ENCODE results near the gene GAREM2. TPM values are rescaled to one million over a fixed set of nuclear protein-coding genes. Genes with fewer than 3 reads are reported as not detected.

Gene GAREM2
- total and polyA plus RNA-seq, 4 donors = 0.08 to 0.28 (median 0.16) TPM

DNA sequence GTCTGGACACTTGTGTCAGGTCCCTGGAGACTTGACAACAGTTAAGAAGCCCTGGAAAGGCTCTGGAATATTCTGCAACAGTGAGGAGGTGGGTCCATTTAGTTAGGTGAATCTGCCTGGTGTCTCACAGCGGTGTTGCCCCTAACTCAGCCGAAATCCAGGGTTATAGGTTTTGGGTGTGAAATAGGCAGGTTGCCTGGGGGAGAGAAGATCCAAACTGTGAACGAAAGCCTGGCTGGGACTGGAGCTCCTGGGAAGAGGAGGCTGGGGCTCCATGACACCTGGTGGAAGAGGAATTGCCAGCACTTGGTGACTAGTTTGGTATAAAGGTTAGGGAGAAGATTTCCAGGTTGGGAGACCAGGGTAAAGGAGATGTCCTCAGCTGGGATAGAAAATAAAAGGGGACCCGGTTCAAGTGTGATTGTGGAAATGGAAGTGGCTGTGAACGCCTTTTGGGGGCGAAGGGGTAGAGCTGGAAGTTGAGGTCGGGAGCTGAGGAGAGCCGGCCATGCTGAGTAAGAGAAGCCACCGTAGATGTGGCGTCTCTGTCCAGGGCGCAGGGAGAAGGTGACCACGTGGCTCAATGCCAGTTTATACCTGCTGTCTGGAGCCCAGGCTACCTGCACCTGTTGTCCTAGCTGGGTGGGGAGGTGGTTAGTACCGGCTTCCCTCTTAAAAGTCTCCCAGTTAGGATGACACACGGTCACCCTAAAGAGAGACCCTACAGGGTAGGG, 3.0 kb upstream of the GAREM2 start:
- WGBS = 92% methylated on average over 14 of the region's 14 CpGs
- no peak overlapping the region for H3K27ac ChIP-seq (ENCODE audit: low read depth in 1 of 2, low read length in 2 of 2)
- TF ChIP-seq RAD21 (IDR thresholded peaks at IDR 0.05) (no peak), HNF4A (conservative IDR thresholded peaks at IDR 0.05) (no peak), TAF1 (conservative IDR thresholded peaks at IDR 0.05) (no peak), SP1 (IDR thresholded peaks at IDR 0.05) (no peak), JUND (IDR thresholded peaks at IDR 0.05) (no peak), FOXA2 (IDR thresholded peaks at IDR 0.05) (no peak), YY1 (IDR thresholded peaks at IDR 0.05) (no peak)
- TF ChIP-seq, protein P1, sequence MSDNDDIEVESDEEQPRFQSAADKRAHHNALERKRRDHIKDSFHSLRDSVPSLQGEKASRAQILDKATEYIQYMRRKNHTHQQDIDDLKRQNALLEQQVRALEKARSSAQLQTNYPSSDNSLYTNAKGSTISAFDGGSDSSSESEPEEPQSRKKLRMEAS (IDR thresholded peaks at IDR 0.05) = no peak
- H3K4me3 ChIP-seq (ENCODE audit: low read depth in 1 of 3, low read length in 3 of 3) = no peak overlapping the region
- DNase-seq (ENCODE audit: low spot score) = no peak
- H3K27me3 ChIP-seq (ENCODE audit: control insufficient read depth in 4 of 4, insufficient read depth in 4 of 4, low read length in 3 of 4) = peaks cover 0 to 6% (median 0%) of the 10 kb centered on the region in 4 donors
- H3K36me3 ChIP-seq (ENCODE audit: control insufficient read depth in 4 of 4, insufficient read depth in 3 of 4, low read depth in 1 of 4, low read length in 3 of 4) = no peaks in the 10 kb centered on the region
- no peak overlapping the region for H3K9ac ChIP-seq (ENCODE audit: low read depth in 1 of 2, low read length in 2 of 2)
- peaks cover 0 to 8% (median 4%) of the 10 kb centered on the region in 4 donors for H3K4me1 ChIP-seq (ENCODE audit: control insufficient read depth in 4 of 4, insufficient read depth in 4 of 4, low read length in 3 of 4)
- H3K9me3 ChIP-seq (ENCODE audit: control insufficient read depth in 4 of 4, low read length in 3 of 4) = no peaks in the 10 kb centered on the region

DNA sequence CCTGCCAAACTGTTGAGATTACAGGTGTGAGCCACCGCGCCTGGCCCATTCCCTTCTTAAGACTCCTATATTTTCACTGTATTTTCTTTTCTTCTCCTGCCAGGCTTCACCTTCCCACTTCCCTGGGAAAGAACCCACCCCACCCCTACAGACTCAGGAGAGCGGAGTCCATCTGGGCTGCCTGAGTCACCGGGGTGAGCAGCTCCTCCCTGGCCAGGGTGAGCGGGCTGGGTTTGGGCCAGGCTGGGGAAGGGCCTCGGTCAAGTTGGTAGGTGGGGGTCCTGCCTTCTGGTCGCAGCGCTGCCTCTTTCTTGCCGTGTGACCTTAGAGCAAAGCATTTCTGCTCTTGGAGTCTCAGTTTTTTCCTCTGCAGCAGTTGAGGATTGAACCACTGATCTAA, 2.1 kb upstream of the GAREM2 start:
- H3K9me3 ChIP-seq (ENCODE audit: control insufficient read depth in 4 of 4, low read length in 3 of 4) = no peaks in the 10 kb centered on the region
- H3K4me1 ChIP-seq (ENCODE audit: control insufficient read depth in 4 of 4, insufficient read depth in 4 of 4, low read length in 3 of 4) = peaks cover 0 to 8% (median 4%) of the 10 kb centered on the region in 4 donors
- H3K27ac ChIP-seq (ENCODE audit: low read depth in 1 of 2, low read length in 2 of 2) = no peak overlapping the region
- H3K4me3 ChIP-seq (ENCODE audit: low read depth in 1 of 3, low read length in 3 of 3) = no peak overlapping the region
- 90% methylated on average over 9 of the region's 9 CpGs for WGBS
- TF ChIP-seq HNF4A (conservative IDR thresholded peaks at IDR 0.05) (no peak), NR2F2 (IDR thresholded peaks at IDR 0.05) (no peak), FOXA2 (IDR thresholded peaks at IDR 0.05) (no peak), RAD21 (IDR thresholded peaks at IDR 0.05) (no peak), FOXA1 (IDR thresholded peaks at IDR 0.05) (no peak), JUND (IDR thresholded peaks at IDR 0.05) (no peak), EGR1 (IDR thresholded peaks at IDR 0.05; ENCODE audit: low read depth in 2 of 2) (no peak), GABPA (IDR thresholded peaks at IDR 0.05 in 1 of 2, conservative IDR thresholded peaks at IDR 0.05 in 1 of 2) (no peak)
- TF ChIP-seq, protein P2, sequence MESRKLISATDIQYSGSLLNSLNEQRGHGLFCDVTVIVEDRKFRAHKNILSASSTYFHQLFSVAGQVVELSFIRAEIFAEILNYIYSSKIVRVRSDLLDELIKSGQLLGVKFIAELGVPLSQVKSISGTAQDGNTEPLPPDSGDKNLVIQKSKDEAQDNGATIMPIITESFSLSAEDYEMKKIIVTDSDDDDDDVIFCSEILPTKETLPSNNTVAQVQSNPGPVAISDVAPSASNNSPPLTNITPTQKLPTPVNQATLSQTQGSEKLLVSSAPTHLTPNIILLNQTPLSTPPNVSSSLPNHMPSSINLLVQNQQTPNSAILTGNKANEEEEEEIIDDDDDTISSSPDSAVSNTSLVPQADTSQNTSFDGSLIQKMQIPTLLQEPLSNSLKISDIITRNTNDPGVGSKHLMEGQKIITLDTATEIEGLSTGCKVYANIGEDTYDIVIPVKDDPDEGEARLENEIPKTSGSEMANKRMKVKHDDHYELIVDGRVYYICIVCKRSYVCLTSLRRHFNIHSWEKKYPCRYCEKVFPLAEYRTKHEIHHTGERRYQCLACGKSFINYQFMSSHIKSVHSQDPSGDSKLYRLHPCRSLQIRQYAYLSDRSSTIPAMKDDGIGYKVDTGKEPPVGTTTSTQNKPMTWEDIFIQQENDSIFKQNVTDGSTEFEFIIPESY (IDR thresholded peaks at IDR 0.05) = no peak
- TF ChIP-seq, protein P3, sequence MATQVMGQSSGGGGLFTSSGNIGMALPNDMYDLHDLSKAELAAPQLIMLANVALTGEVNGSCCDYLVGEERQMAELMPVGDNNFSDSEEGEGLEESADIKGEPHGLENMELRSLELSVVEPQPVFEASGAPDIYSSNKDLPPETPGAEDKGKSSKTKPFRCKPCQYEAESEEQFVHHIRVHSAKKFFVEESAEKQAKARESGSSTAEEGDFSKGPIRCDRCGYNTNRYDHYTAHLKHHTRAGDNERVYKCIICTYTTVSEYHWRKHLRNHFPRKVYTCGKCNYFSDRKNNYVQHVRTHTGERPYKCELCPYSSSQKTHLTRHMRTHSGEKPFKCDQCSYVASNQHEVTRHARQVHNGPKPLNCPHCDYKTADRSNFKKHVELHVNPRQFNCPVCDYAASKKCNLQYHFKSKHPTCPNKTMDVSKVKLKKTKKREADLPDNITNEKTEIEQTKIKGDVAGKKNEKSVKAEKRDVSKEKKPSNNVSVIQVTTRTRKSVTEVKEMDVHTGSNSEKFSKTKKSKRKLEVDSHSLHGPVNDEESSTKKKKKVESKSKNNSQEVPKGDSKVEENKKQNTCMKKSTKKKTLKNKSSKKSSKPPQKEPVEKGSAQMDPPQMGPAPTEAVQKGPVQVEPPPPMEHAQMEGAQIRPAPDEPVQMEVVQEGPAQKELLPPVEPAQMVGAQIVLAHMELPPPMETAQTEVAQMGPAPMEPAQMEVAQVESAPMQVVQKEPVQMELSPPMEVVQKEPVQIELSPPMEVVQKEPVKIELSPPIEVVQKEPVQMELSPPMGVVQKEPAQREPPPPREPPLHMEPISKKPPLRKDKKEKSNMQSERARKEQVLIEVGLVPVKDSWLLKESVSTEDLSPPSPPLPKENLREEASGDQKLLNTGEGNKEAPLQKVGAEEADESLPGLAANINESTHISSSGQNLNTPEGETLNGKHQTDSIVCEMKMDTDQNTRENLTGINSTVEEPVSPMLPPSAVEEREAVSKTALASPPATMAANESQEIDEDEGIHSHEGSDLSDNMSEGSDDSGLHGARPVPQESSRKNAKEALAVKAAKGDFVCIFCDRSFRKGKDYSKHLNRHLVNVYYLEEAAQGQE (IDR thresholded peaks at IDR 0.05) = no peak
- TF ChIP-seq, protein P1 (IDR thresholded peaks at IDR 0.05) = no peak
- H3K9ac ChIP-seq (ENCODE audit: low read depth in 1 of 2, low read length in 2 of 2) = no peak overlapping the region
- H3K36me3 ChIP-seq (ENCODE audit: control insufficient read depth in 4 of 4, insufficient read depth in 3 of 4, low read depth in 1 of 4, low read length in 3 of 4) = no peaks in the 10 kb centered on the region
- peaks cover 0 to 6% (median 0%) of the 10 kb centered on the region in 4 donors for H3K27me3 ChIP-seq (ENCODE audit: control insufficient read depth in 4 of 4, insufficient read depth in 4 of 4, low read length in 3 of 4)
- no peak for DNase-seq (ENCODE audit: low spot score)
